ENCODE results near the gene XAB2.

XAB2 gene

GRCh38 chr19:7662657-7663056, 33.3 kb upstream of the XAB2 start:
- no peak for TF ChIP-seq CTCF (IDR thresholded peaks at IDR 0.05; ENCODE audit: low read depth, low read length)
- no peak for DNase-seq (ENCODE audit: low read depth, low spot score)
- in situ Hi-C loops (cut with HindIII; ENCODE audit: low sequenced_read_pairs), result no loop called here
- no peak overlapping the region for H3K4me3 ChIP-seq (ENCODE audit: low read depth, low read length)

GRCh38 chr19:7661744-7662538, 32.6 kb upstream of the XAB2 start:
- DNase-seq (ENCODE audit: low read depth, low spot score), result no peak
- no peak for TF ChIP-seq CTCF (IDR thresholded peaks at IDR 0.05; ENCODE audit: low read depth, low read length)
- H3K4me3 ChIP-seq (ENCODE audit: low read depth, low read length), result no peak overlapping the region
- in situ Hi-C loops (cut with HindIII; ENCODE audit: low sequenced_read_pairs), result no loop called here

- no peak for DNase-seq (ENCODE audit: low read depth, low spot score)
- in situ Hi-C loops (cut with HindIII; ENCODE audit: low sequenced_read_pairs), result no loop called here
- H3K4me3 ChIP-seq (ENCODE audit: low read depth, low read length), result no peak overlapping the region
- TF ChIP-seq CTCF (IDR thresholded peaks at IDR 0.05; ENCODE audit: low read depth, low read length), result no peak
Measured at GRCh38 chr19:7658219-7658686, 28.9 kb upstream of the XAB2 start.

- TF ChIP-seq CTCF (IDR thresholded peaks at IDR 0.05; ENCODE audit: low read depth, low read length), result no peak
- DNase-seq (ENCODE audit: low read depth, low spot score), result no peak
- H3K4me3 ChIP-seq (ENCODE audit: low read depth, low read length), result no peak overlapping the region
- in situ Hi-C loops (cut with HindIII; ENCODE audit: low sequenced_read_pairs), result no loop called here
Measured at GRCh38 chr19:7657131-7657751, 27.9 kb upstream of the XAB2 start.

- in situ Hi-C loops (cut with HindIII; ENCODE audit: low sequenced_read_pairs), result no loop called here
- DNase-seq (ENCODE audit: low read depth, low spot score), result no peak
- no peak overlapping the region for H3K4me3 ChIP-seq (ENCODE audit: low read depth, low read length)
- no peak for TF ChIP-seq CTCF (IDR thresholded peaks at IDR 0.05; ENCODE audit: low read depth, low read length)
Measured at GRCh38 chr19:7655581-7655980, 26.2 kb upstream of the XAB2 start.

GRCh38 chr19:7654401-7654800, 25.1 kb upstream of the XAB2 start:
- in situ Hi-C loops (cut with HindIII; ENCODE audit: low sequenced_read_pairs), result no loop called here
- no peak overlapping the region for H3K4me3 ChIP-seq (ENCODE audit: low read depth, low read length)
- DNase-seq (ENCODE audit: low read depth, low spot score), result no peak
- TF ChIP-seq CTCF (IDR thresholded peaks at IDR 0.05; ENCODE audit: low read depth, low read length), result no peak

All from astrocyte of the spinal cord (primary cell).